Putamen (tissue), 1 donor: ENCODE measurements around the gene MRPL43.
"Not testable (repeated sequence)": the region's sequence is repeated elsewhere in the genome, so short reads cannot be mapped to it uniquely, and the experiment has no call there.

Experiments used
- DNase-seq: peaks from one replicate; pipeline ENCODE4 v3.0.0-alpha.2; 2016; ENCODE audit warnings: low spot score

The MRPL43 gene

GRCh38 chr10:100982916-100983830 is 4.1 kb downstream of the MRPL43 start:
- no peak for DNase-seq

- no peak for DNase-seq
Observed at GRCh38 chr10:100981178-100981772, 6.0 kb downstream of the MRPL43 start.

GRCh38 chr10:100980711-100981110 is 6.6 kb downstream of the MRPL43 start:
- DNase-seq: no peak

GRCh38 chr10:100980311-100980710 is 7.0 kb downstream of the MRPL43 start:
- no peak for DNase-seq

GRCh38 chr10:100979791-100980272 is 7.5 kb downstream of the MRPL43 start:
- no peak for DNase-seq

GRCh38 chr10:100978901-100979195 is 8.4 kb downstream of the MRPL43 start:
- DNase-seq: no peak

- DNase-seq: no peak
Observed at GRCh38 chr10:100978121-100978900, 9.0 kb downstream of the MRPL43 start.

GRCh38 chr10:100977436-100977835 is 9.9 kb downstream of the MRPL43 start:
- no peak for DNase-seq

GRCh38 chr10:100976906-100977305 is 10.4 kb downstream of the MRPL43 start:
- no peak for DNase-seq

- not testable (repeated sequence) for DNase-seq
Observed at GRCh38 chr10:100975397-100975796, 11.9 kb downstream of the MRPL43 start.

GRCh38 chr10:100972904-100973535 is 14.3 kb downstream of the MRPL43 start:
- DNase-seq: no peak

GRCh38 chr10:100972115-100972903 is 15.0 kb downstream of the MRPL43 start:
- DNase-seq: no peak

GRCh38 chr10:100970914-100971811 is 16.1 kb downstream of the MRPL43 start:
- no peak for DNase-seq

GRCh38 chr10:100970076-100970913 is 17.0 kb downstream of the MRPL43 start:
- DNase-seq: no peak

- no peak for DNase-seq
Observed at GRCh38 chr10:100969187-100970075, 17.9 kb downstream of the MRPL43 start, which contains the start of gene SEMA4G. Gene SEMA4G (plus strand): TSS chr10:100969504. CDS start chr10:100972913, 3,409 bp downstream.

- DNase-seq: no peak
Observed at GRCh38 chr10:100968863-100969186, 18.5 kb downstream of the MRPL43 start.

- DNase-seq: no peak
Observed at GRCh38 chr10:100968062-100968736, 19.1 kb downstream of the MRPL43 start.

- no peak for DNase-seq
Observed at GRCh38 chr10:100967332-100967731, 20.0 kb downstream of the MRPL43 start.
